Naive B cell (primary cell): ENCODE measurements around the gene PSENEN. TPM values are rescaled to one million over a fixed set of nuclear protein-coding genes. Genes with fewer than 3 reads are reported as not detected.

Experiments
- ATAC-seq, 2 donors: fragments of 150-1000 bp; cut with Tn5 transposase; 2 replicates each; pipeline ENCODE4 v1.10.0; 2021; ENCODE audit warnings: low read depth in 2 of 2, mild to moderate bottlenecking in 2 of 2, moderate library complexity in 2 of 2
- DNase-seq: peaks from one replicate; pipeline ENCODE4 v3.0.0; 2022
- H3K27ac Mint-ChIP-seq, 6 donors: one replicate each; pipeline ENCODE4 v1.8.0; 2020 to 2022; ENCODE audit warnings: mild to moderate bottlenecking in 6 of 6, mixed read lengths in 6 of 6, moderate library complexity in 5 of 6, inconsistent platforms in 2 of 6
- H3K27me3 Mint-ChIP-seq, 3 donors: one replicate each; pipeline ENCODE4 v1.8.0; 2021 to 2022; ENCODE audit warnings: mixed read lengths in 3 of 3, mild to moderate bottlenecking in 1 of 3
- H3K36me3 Mint-ChIP-seq, 2 donors: one replicate each; pipeline ENCODE4 v1.8.0; 2020 to 2022; ENCODE audit warnings: mixed read lengths in 2 of 2, inconsistent platforms in 1 of 2, mild to moderate bottlenecking in 1 of 2
- H3K4me1 Mint-ChIP-seq, 3 donors: one replicate each; pipeline ENCODE4 v1.8.0; 2020 to 2022; ENCODE audit warnings: mixed read lengths in 3 of 3, inconsistent platforms in 1 of 3, mild to moderate bottlenecking in 1 of 3, moderate library complexity in 1 of 3
- H3K4me3 Mint-ChIP-seq, 8 donors: one replicate each; pipeline ENCODE4 v1.8.0; 2020 to 2022; ENCODE audit warnings: mild to moderate bottlenecking in 8 of 8, mixed read lengths in 8 of 8, moderate library complexity in 8 of 8, inconsistent platforms in 2 of 8
- H3K9me3 Mint-ChIP-seq, 7 donors: one replicate each; pipeline ENCODE4 v1.8.0; 2020 to 2022; ENCODE audit warnings: mixed read lengths in 7 of 7, mild to moderate bottlenecking in 5 of 7, inconsistent platforms in 2 of 7, moderate library complexity in 1 of 7
- polyA plus RNA-seq, 6 donors: library from polyadenylated mRNA; unstranded; fragments of 300-500 nt; fragmentation: Illumina TruSeq; gene quantifications; one replicate each; pipeline ENCODE4 v1.2.3, GENCODE V29; 2021; ENCODE audit warnings: low read depth in 6 of 6

Gene PSENEN
- polyA plus RNA-seq, 6 donors from 2014 or later: 82.4 to 105 (median 94.3) TPM

DNA sequence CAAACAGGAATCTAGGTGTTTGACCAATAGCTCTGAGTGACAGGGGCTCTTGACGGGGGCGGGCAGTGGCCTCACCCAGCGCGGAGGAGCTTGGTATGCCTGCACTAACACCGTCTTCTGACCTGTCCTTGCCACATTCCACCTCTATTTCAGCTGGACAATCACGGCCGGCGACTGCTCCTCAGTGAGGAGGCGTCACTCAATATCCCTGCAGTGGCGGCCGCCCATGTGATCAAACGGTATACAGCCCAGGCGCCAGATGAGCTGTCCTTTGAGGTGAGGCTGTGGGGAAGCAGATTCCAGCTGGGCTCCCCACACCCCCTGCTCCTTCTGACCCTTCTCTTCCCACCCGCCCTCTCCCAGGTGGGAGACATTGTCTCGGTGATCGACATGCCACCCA, 34.6 kb downstream of the PSENEN start:
- DNase-seq: no peak
- ATAC-seq: no peak
- Mint-ChIP-seq H3K27ac (no peak overlapping the region), H3K27me3 (no peaks in the 10 kb centered on the region), H3K36me3 (no peaks in the 10 kb centered on the region), H3K4me1 (peaks cover 10 to 17% (median 13%) of the 10 kb centered on the region in 3 donors), H3K9me3 (peaks cover 0 to 1% (median 0%) of the 10 kb centered on the region in 7 donors), H3K4me3 (no peak overlapping the region)

GRCh38 chr19:35780717-35781116, 35.3 kb downstream of the PSENEN start:
- ATAC-seq: no peak
- no peak overlapping the region for H3K27ac Mint-ChIP-seq
- peaks cover 9 to 17% (median 10%) of the 10 kb centered on the region in 3 donors for H3K4me1 Mint-ChIP-seq
- peaks cover 0 to 1% (median 0%) of the 10 kb centered on the region in 7 donors for H3K9me3 Mint-ChIP-seq
- H3K27me3 Mint-ChIP-seq: no peaks in the 10 kb centered on the region
- no peak overlapping the region for H3K4me3 Mint-ChIP-seq
- no peak for DNase-seq
- no peaks in the 10 kb centered on the region for H3K36me3 Mint-ChIP-seq

DNA sequence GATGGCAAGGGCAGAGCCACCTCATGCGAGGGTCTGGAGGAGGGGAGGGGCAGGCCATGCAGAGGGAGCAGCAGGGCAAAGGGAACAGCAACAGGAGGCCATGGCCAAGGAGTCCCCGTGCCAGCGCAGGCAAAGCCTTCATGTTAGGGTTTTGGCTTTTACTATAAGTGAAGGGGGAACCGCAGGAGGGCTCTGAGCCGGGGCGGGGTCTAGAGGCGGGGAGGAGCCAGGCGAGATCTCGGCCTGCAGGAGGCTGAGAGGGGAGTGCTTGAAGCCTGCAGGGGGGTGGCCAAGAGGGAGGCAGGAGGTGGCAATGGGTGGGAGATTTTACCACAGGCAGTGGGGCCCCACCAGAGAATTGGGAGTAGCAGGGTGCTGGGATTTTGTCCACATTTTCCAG, 36.2 kb downstream of the PSENEN start:
- Mint-ChIP-seq H3K9me3 (no peaks in the 10 kb centered on the region), H3K36me3 (no peaks in the 10 kb centered on the region), H3K4me3 (peak overlapping the region in 1 of 8 donors; percentile 56), H3K27me3 (no peaks in the 10 kb centered on the region), H3K4me1 (peaks cover 2 to 10% (median 10%) of the 10 kb centered on the region in 3 donors), H3K27ac (peak overlapping the region in 1 of 6 donors; percentile 1)
- DNase-seq (no peak), ATAC-seq (no peak)

GRCh38 chr19:35782589-35782988, 37.1 kb downstream of the PSENEN start:
- no peak for DNase-seq
- Mint-ChIP-seq H3K4me1 (peaks cover 0 to 10% (median 8%) of the 10 kb centered on the region in 3 donors), H3K4me3 (no peak overlapping the region), H3K27ac (peak overlapping the region in 2 of 6 donors; percentile 18 to 63), H3K36me3 (no peaks in the 10 kb centered on the region), H3K9me3 (no peaks in the 10 kb centered on the region), H3K27me3 (no peaks in the 10 kb centered on the region)
- ATAC-seq: no peak

GRCh38 chr19:35783469-35784434, 38.3 kb downstream of the PSENEN start:
- H3K27me3 Mint-ChIP-seq: no peaks in the 10 kb centered on the region
- H3K36me3 Mint-ChIP-seq: no peaks in the 10 kb centered on the region
- DNase-seq (no peak), ATAC-seq (no peak)
- H3K4me1 Mint-ChIP-seq: peaks cover 0 to 10% (median 8%) of the 10 kb centered on the region in 3 donors
- H3K9me3 Mint-ChIP-seq: no peaks in the 10 kb centered on the region
- H3K4me3 Mint-ChIP-seq: no peak overlapping the region
- H3K27ac Mint-ChIP-seq: peak overlapping the region in 1 of 6 donors; percentile 20

GRCh38 chr19:35784503-35785338, 39.3 kb downstream of the PSENEN start:
- Mint-ChIP-seq H3K9me3 (no peaks in the 10 kb centered on the region), H3K4me3 (no peak overlapping the region), H3K36me3 (no peaks in the 10 kb centered on the region), H3K27ac (no peak overlapping the region), H3K27me3 (no peaks in the 10 kb centered on the region), H3K4me1 (peaks cover 0 to 10% (median 8%) of the 10 kb centered on the region in 3 donors)
- no peak for DNase-seq
- no peak for ATAC-seq

GRCh38 chr19:35785339-35785627, 39.8 kb downstream of the PSENEN start:
- Mint-ChIP-seq H3K9me3 (no peaks in the 10 kb centered on the region), H3K4me1 (peaks cover 0 to 10% (median 8%) of the 10 kb centered on the region in 3 donors), H3K4me3 (no peak overlapping the region), H3K27ac (no peak overlapping the region), H3K27me3 (no peaks in the 10 kb centered on the region), H3K36me3 (no peaks in the 10 kb centered on the region)
- DNase-seq: no peak
- ATAC-seq: no peak

- no peaks in the 10 kb centered on the region for H3K36me3 Mint-ChIP-seq
- DNase-seq (no peak), ATAC-seq (no peak)
- H3K9me3 Mint-ChIP-seq: no peaks in the 10 kb centered on the region
- H3K4me3 Mint-ChIP-seq: no peak overlapping the region
- peaks cover 0 to 10% (median 8%) of the 10 kb centered on the region in 3 donors for H3K4me1 Mint-ChIP-seq
- peak overlapping the region in 3 of 6 donors; percentile 54 to 82 (median 62) for H3K27ac Mint-ChIP-seq
- no peaks in the 10 kb centered on the region for H3K27me3 Mint-ChIP-seq
These were observed 41.1 kb downstream of the PSENEN start for GRCh38 chr19:35786299-35787160.

GRCh38 chr19:35787227-35787799, 41.9 kb downstream of the PSENEN start:
- no peak overlapping the region for H3K4me3 Mint-ChIP-seq
- ATAC-seq (no peak), DNase-seq (no peak)
- peaks cover 0 to 10% (median 8%) of the 10 kb centered on the region in 3 donors for H3K4me1 Mint-ChIP-seq
- no peaks in the 10 kb centered on the region for H3K27me3 Mint-ChIP-seq
- no peaks in the 10 kb centered on the region for H3K36me3 Mint-ChIP-seq
- H3K27ac Mint-ChIP-seq: no peak overlapping the region
- no peaks in the 10 kb centered on the region for H3K9me3 Mint-ChIP-seq

DNA sequence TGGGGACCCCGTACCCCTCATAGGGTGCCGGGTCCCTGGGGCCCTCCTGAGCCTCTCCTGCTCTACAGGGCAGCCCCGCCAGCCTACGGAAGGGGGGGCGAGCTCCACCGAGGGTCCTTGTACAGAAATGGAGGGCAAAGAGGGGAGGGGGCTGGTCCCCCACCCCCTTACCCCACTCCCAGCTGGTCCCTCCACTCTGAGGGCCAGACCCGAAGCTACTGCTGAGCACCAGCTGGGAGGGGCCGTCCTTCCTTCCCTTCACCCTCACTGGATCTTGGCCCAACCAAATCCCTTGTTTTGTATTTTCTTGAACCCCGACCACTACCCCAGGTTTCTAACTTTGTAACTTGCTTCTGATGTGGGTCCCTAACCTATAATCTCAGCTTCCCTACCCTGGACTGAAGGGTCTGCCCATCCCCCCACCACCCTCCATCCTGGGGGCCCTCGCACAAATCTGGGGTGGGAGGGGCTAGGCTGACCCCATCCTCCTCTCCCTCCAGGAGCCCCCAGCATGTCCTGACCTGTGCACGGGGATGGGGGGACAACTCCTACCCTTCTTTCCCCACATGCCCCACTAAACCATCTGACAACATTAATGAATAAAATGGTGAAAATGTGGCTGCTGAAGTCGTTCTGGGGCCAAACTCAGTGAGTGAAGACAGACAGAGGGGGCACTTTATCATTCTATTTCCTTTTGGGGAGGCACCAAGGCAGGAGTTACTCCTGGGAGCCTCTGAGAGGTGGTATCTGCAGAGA, 42.9 kb downstream of the PSENEN start:
- Mint-ChIP-seq H3K9me3 (no peaks in the 10 kb centered on the region), H3K36me3 (no peaks in the 10 kb centered on the region), H3K27ac (peak overlapping the region in 1 of 6 donors; percentile 63), H3K4me3 (no peak overlapping the region), H3K27me3 (peaks cover 0 to 6% (median 0%) of the 10 kb centered on the region in 3 donors), H3K4me1 (peaks cover 0 to 5% (median 2%) of the 10 kb centered on the region in 3 donors)
- DNase-seq: no peak
- ATAC-seq: no peak

GRCh38 chr19:35789195-35789977, 43.9 kb downstream of the PSENEN start:
- no peaks in the 10 kb centered on the region for H3K36me3 Mint-ChIP-seq

More at GRCh38 chr19:35789195-35789977, 43.9 kb downstream of the PSENEN start:
- Mint-ChIP-seq H3K27me3 (peaks cover 0 to 12% (median 8%) of the 10 kb centered on the region in 3 donors), H3K9me3 (no peaks in the 10 kb centered on the region), H3K4me1 (peaks cover 0 to 2% (median 0%) of the 10 kb centered on the region in 3 donors), H3K4me3 (no peak overlapping the region), H3K27ac (no peak overlapping the region)
- ATAC-seq: no peak
- no peak for DNase-seq
